Measurements from ENCODE around the gene AADACL4.

AADACL4 gene

GRCh38 chr1:12627296-12627695, 16.6 kb upstream of the AADACL4 start:
- Histone ChIP-seq H3K79me1 (ENCODE audit: low read length) (no peaks in the 10 kb centered on the region), H3K27ac (ENCODE audit: low read depth, low read length) (no peak overlapping the region), H4K5ac (ENCODE audit: low read length) (no peak overlapping the region), H3K4ac (ENCODE audit: low read depth, low read length) (no peak overlapping the region), H3K56ac (ENCODE audit: low read length) (no peak overlapping the region), H3K9ac (ENCODE audit: low read length) (no peak overlapping the region), H3K4me3 (ENCODE audit: low read length) (no peak overlapping the region), H2BK15ac (replicated peaks; ENCODE audit: low read depth) (no peak overlapping the region), H4K8ac (ENCODE audit: low read depth, low read length) (no peak overlapping the region), H2BK5ac (ENCODE audit: low read length) (no peak overlapping the region), H2BK120ac (ENCODE audit: low read depth, low read length) (no peak overlapping the region), H3K18ac (ENCODE audit: low read length) (no peak overlapping the region), H3K27me3 (ENCODE audit: insufficient read depth, low read length, poor library complexity) (no peaks in the 10 kb centered on the region), H3K79me2 (ENCODE audit: control insufficient read depth, insufficient read depth, low read length) (no peaks in the 10 kb centered on the region), H3K23ac (ENCODE audit: low read length) (no peak overlapping the region), H3K36me3 (ENCODE audit: control insufficient read depth, insufficient read depth, low read length) (no peaks in the 10 kb centered on the region), H3K4me2 (ENCODE audit: low read length) (no peak overlapping the region), H3K4me1 (ENCODE audit: control insufficient read depth, low read depth, low read length) (no peaks in the 10 kb centered on the region), H2AK5ac (ENCODE audit: low read length) (no peak overlapping the region)
- DNase-seq = no peak
- no CpG with 5 or more reads among the region's 5 CpGs for WGBS (ENCODE audit: extremely low coverage, insufficient coverage, low lambda C conversion rate)

DNA sequence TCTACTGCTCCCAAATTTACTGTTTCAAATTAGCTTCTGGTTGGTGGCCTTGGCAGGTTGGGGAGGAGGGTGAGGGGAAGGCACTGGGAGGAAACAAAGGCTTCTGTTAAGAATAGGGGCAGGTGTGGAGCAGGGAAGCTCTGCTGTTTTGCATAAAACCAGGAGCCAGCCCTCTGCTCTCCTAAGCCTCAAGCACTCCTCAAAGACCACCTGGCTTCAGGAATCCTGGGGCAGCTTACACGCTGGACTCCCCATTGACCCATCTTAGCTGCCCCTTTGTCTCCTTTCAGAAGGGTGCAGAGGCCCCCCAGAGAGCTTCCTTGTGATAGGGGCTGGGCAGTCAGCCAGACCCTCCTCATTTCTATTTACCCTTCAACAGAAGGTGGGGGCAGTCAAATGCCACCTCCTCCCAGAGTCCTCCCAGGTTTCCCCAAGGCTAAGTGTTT, 14.4 kb upstream of the AADACL4 start:
- Histone ChIP-seq H3K4me2 (ENCODE audit: low read length) (no peak overlapping the region), H2AK5ac (ENCODE audit: low read length) (no peak overlapping the region), H3K27me3 (ENCODE audit: insufficient read depth, low read length, poor library complexity) (no peaks in the 10 kb centered on the region), H3K4me3 (ENCODE audit: low read length) (no peak overlapping the region), H3K79me2 (ENCODE audit: control insufficient read depth, insufficient read depth, low read length) (no peaks in the 10 kb centered on the region), H3K36me3 (ENCODE audit: control insufficient read depth, insufficient read depth, low read length) (no peaks in the 10 kb centered on the region), H3K4me1 (ENCODE audit: control insufficient read depth, low read depth, low read length) (no peaks in the 10 kb centered on the region), H4K5ac (ENCODE audit: low read length) (no peak overlapping the region), H4K8ac (ENCODE audit: low read depth, low read length) (no peak overlapping the region), H3K79me1 (ENCODE audit: low read length) (no peaks in the 10 kb centered on the region), H2BK5ac (ENCODE audit: low read length) (no peak overlapping the region), H3K23ac (ENCODE audit: low read length) (no peak overlapping the region), H3K56ac (ENCODE audit: low read length) (no peak overlapping the region), H3K18ac (ENCODE audit: low read length) (no peak overlapping the region), H3K27ac (ENCODE audit: low read depth, low read length) (no peak overlapping the region), H2BK120ac (ENCODE audit: low read depth, low read length) (no peak overlapping the region), H3K9ac (ENCODE audit: low read length) (no peak overlapping the region), H3K4ac (ENCODE audit: low read depth, low read length) (no peak overlapping the region), H2BK15ac (replicated peaks; ENCODE audit: low read depth) (no peak overlapping the region)
- DNase-seq = peak; percentile 31
- no CpG with 5 or more reads among the region's 1 CpG for WGBS (ENCODE audit: extremely low coverage, insufficient coverage, low lambda C conversion rate)

DNA sequence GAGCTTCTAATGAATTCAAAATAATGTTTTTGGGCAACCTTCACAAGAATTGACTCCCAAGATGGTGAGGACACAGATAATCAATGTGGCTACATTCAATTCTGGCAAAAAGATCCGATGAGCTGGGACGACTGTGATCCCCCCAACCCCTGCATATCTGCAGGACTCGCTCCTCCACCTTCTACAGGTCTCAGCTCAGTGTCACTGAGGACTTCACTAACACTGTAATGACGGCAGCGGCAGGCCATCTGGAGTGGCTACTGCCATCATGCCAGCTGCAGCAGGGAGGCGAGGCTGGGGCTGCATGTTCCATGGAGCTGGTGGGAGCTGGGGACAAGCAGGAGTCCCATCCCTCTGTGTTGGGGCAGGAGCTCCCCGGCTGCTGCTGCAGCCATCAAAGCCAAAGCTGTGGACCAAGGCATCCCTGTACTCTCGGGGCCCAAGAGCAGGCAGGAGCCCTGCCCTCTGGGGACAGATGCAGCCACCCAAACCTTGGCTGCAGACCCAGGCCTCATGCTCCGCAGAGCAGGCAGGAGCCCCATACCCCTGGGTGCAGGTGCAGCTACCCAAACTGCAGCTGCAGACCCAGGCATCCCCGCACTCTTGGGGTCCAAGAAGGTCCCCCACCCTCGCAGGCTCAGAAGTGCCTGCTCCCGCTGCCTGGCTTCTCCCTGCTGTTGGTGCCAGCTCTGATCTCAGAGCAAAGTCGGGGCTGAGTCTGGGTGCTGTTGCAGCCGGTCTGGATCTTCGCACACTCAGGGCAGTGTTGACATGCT, 13.7 kb upstream of the AADACL4 start:
- Histone ChIP-seq H3K23ac (ENCODE audit: low read length) (no peak overlapping the region), H3K4ac (ENCODE audit: low read depth, low read length) (no peak overlapping the region), H2BK120ac (ENCODE audit: low read depth, low read length) (no peak overlapping the region), H3K4me1 (ENCODE audit: control insufficient read depth, low read depth, low read length) (no peaks in the 10 kb centered on the region), H3K18ac (ENCODE audit: low read length) (no peak overlapping the region), H3K9ac (ENCODE audit: low read length) (no peak overlapping the region), H2BK5ac (ENCODE audit: low read length) (no peak overlapping the region), H2AK5ac (ENCODE audit: low read length) (no peak overlapping the region), H3K27ac (ENCODE audit: low read depth, low read length) (no peak overlapping the region), H3K36me3 (ENCODE audit: control insufficient read depth, insufficient read depth, low read length) (no peaks in the 10 kb centered on the region), H4K8ac (ENCODE audit: low read depth, low read length) (no peak overlapping the region), H2BK15ac (replicated peaks; ENCODE audit: low read depth) (no peak overlapping the region), H3K56ac (ENCODE audit: low read length) (no peak overlapping the region), H3K79me2 (ENCODE audit: control insufficient read depth, insufficient read depth, low read length) (no peaks in the 10 kb centered on the region), H3K79me1 (ENCODE audit: low read length) (no peaks in the 10 kb centered on the region), H4K5ac (ENCODE audit: low read length) (no peak overlapping the region), H3K4me3 (ENCODE audit: low read length) (no peak overlapping the region), H3K4me2 (ENCODE audit: low read length) (no peak overlapping the region), H3K27me3 (ENCODE audit: insufficient read depth, low read length, poor library complexity) (no peaks in the 10 kb centered on the region)
- DNase-seq = no peak
- no CpG with 5 or more reads among the region's 15 CpGs for WGBS (ENCODE audit: extremely low coverage, insufficient coverage, low lambda C conversion rate)

GRCh38 chr1:12630946-12631530, 12.8 kb upstream of the AADACL4 start:
- no CpG with 5 or more reads among the region's 6 CpGs for WGBS (ENCODE audit: extremely low coverage, insufficient coverage, low lambda C conversion rate)
- no peaks in the 10 kb centered on the region for H3K27me3 ChIP-seq (ENCODE audit: insufficient read depth, low read length, poor library complexity)
- no peak overlapping the region for H4K8ac ChIP-seq (ENCODE audit: low read depth, low read length)
- H2BK15ac ChIP-seq (replicated peaks; ENCODE audit: low read depth) = no peak overlapping the region
- DNase-seq = no peak
- H3K27ac ChIP-seq (ENCODE audit: low read depth, low read length) = no peak overlapping the region
- no peaks in the 10 kb centered on the region for H3K36me3 ChIP-seq (ENCODE audit: control insufficient read depth, insufficient read depth, low read length)
- no peak overlapping the region for H3K4me3 ChIP-seq (ENCODE audit: low read length)
- no peak overlapping the region for H2BK5ac ChIP-seq (ENCODE audit: low read length)
- H4K5ac ChIP-seq (ENCODE audit: low read length) = no peak overlapping the region
- no peak overlapping the region for H3K4me2 ChIP-seq (ENCODE audit: low read length)
- no peak overlapping the region for H3K4ac ChIP-seq (ENCODE audit: low read depth, low read length)
- no peak overlapping the region for H3K18ac ChIP-seq (ENCODE audit: low read length)
- no peak overlapping the region for H3K9ac ChIP-seq (ENCODE audit: low read length)
- no peak overlapping the region for H3K56ac ChIP-seq (ENCODE audit: low read length)
- H2BK120ac ChIP-seq (ENCODE audit: low read depth, low read length) = no peak overlapping the region
- no peaks in the 10 kb centered on the region for H3K79me1 ChIP-seq (ENCODE audit: low read length)
- no peaks in the 10 kb centered on the region for H3K79me2 ChIP-seq (ENCODE audit: control insufficient read depth, insufficient read depth, low read length)
- no peak overlapping the region for H3K23ac ChIP-seq (ENCODE audit: low read length)
- no peak overlapping the region for H2AK5ac ChIP-seq (ENCODE audit: low read length)
- no peaks in the 10 kb centered on the region for H3K4me1 ChIP-seq (ENCODE audit: control insufficient read depth, low read depth, low read length)

- Histone ChIP-seq H2BK5ac (ENCODE audit: low read length) (no peak overlapping the region), H3K36me3 (ENCODE audit: control insufficient read depth, insufficient read depth, low read length) (no peaks in the 10 kb centered on the region), H3K27me3 (ENCODE audit: insufficient read depth, low read length, poor library complexity) (no peaks in the 10 kb centered on the region), H3K4ac (ENCODE audit: low read depth, low read length) (no peak overlapping the region), H3K9ac (ENCODE audit: low read length) (no peak overlapping the region), H2BK15ac (replicated peaks; ENCODE audit: low read depth) (no peak overlapping the region), H3K27ac (ENCODE audit: low read depth, low read length) (no peak overlapping the region), H3K79me1 (ENCODE audit: low read length) (no peaks in the 10 kb centered on the region), H4K5ac (ENCODE audit: low read length) (no peak overlapping the region), H2BK120ac (ENCODE audit: low read depth, low read length) (no peak overlapping the region), H3K23ac (ENCODE audit: low read length) (no peak overlapping the region), H4K8ac (ENCODE audit: low read depth, low read length) (no peak overlapping the region), H3K18ac (ENCODE audit: low read length) (no peak overlapping the region), H3K4me3 (ENCODE audit: low read length) (no peak overlapping the region), H3K79me2 (ENCODE audit: control insufficient read depth, insufficient read depth, low read length) (no peaks in the 10 kb centered on the region), H3K4me2 (ENCODE audit: low read length) (no peak overlapping the region), H3K56ac (ENCODE audit: low read length) (no peak overlapping the region), H3K4me1 (ENCODE audit: control insufficient read depth, low read depth, low read length) (no peaks in the 10 kb centered on the region), H2AK5ac (ENCODE audit: low read length) (no peak overlapping the region)
- no CpG with 5 or more reads among the region's 8 CpGs for WGBS (ENCODE audit: extremely low coverage, insufficient coverage, low lambda C conversion rate)
- DNase-seq = no peak
These were observed 12.3 kb upstream of the AADACL4 start for GRCh38 chr1:12631571-12631970.
